SU-DHL-6 (cell line): ENCODE data around the gene TCTN2.

Experiments used
- H2AFZ ChIP-seq: fragments of 200-600 bp; sonication (generic); 2 replicates; pipeline ENCODE4 v1.6.1; 2014; ENCODE audit warnings: low read depth, mild to moderate bottlenecking, moderate library complexity, mixed read lengths, antibody characterized with exemption, low read length; ENCODE audit not compliant: severe bottlenecking
- H3F3A ChIP-seq: fragments of 200-600 bp; shearing (Covaris generic); 2 replicates; pipeline ENCODE4 v1.6.0; 2016; ENCODE audit warnings: antibody characterized with exemption, mild to moderate bottlenecking; ENCODE audit not compliant: insufficient read depth
- H3K27ac ChIP-seq: fragments of 200-600 bp; sonication (generic); 2 replicates; pipeline ENCODE4 v1.5.1; 2016; ENCODE audit warnings: low read depth, mild to moderate bottlenecking, low read length, moderate library complexity, mixed read lengths
- H3K27me3 ChIP-seq: fragments of 200-600 bp; sonication (generic), shearing (Covaris generic); 2 replicates; pipeline ENCODE4 v1.6.0; 2014; ENCODE audit warnings: mild to moderate bottlenecking, low read length
- H3K36me3 ChIP-seq: fragments of 200-600 bp; sonication (generic); 2 replicates; pipeline ENCODE4 v1.6.1; 2014; ENCODE audit warnings: mild to moderate bottlenecking, low read length, mixed read lengths
- H3K4me2 ChIP-seq: fragments of 300-600, 200-600 bp; shearing (Covaris generic), sonication (generic); 2 replicates; pipeline ENCODE4 v1.6.0; 2014; ENCODE audit warnings: low read length, low read depth, mild to moderate bottlenecking; ENCODE audit not compliant: poor library complexity, severe bottlenecking
- H3K4me3 ChIP-seq: fragments of 200-600 bp; sonication (generic); 2 replicates; pipeline ENCODE4 v1.5.1; 2014; ENCODE audit warnings: antibody characterized with exemption, low read length, mild to moderate bottlenecking, mixed read lengths; ENCODE audit not compliant: insufficient read depth, poor library complexity, severe bottlenecking
- H3K79me2 ChIP-seq: fragments of 200-600 bp; sonication (generic); 2 replicates; pipeline ENCODE4 v1.6.1; 2014; ENCODE audit warnings: mild to moderate bottlenecking, low read length, moderate library complexity; ENCODE audit not compliant: insufficient read depth
- H3K9ac ChIP-seq: fragments of 200-600 bp; sonication (generic); 2 replicates; pipeline ENCODE4 v1.7.0; 2014; ENCODE audit warnings: mild to moderate bottlenecking, low read length
- H3K9me2 ChIP-seq: fragments of 200-600 bp; sonication (generic); replicated peaks from 2 replicates; pipeline ENCODE4 v1.6.1; 2014; ENCODE audit warnings: low read length; ENCODE audit not compliant: insufficient read depth
- H3K9me3 ChIP-seq: fragments of 200-600 bp; sonication (generic); 2 replicates; pipeline ENCODE4 v1.6.1; 2014; ENCODE audit warnings: low read length, mixed read lengths; ENCODE audit not compliant: insufficient read depth
- H4K20me1 ChIP-seq: fragments of 200-600 bp; sonication (generic); 2 replicates; pipeline ENCODE4 v1.6.1; 2014; ENCODE audit warnings: low read depth, mild to moderate bottlenecking, antibody characterized with exemption, low read length, moderate library complexity, mixed read lengths
- CTCF ChIP-seq: fragments of 200-600 bp; sonication (generic); IDR thresholded peaks from one replicate; pipeline ENCODE4 v1.5.1; 2017; ENCODE audit warnings: antibody characterized with exemption, mild to moderate bottlenecking, low read length, moderate library complexity; ENCODE audit not compliant: insufficient read depth, poor library complexity, severe bottlenecking
- EZH2phosphoT487 ChIP-seq: fragments of 200-600 bp; sonication (generic), shearing (Covaris generic); conservative IDR thresholded peaks from 2 replicates; pipeline ENCODE4 v1.6.1; 2018; ENCODE audit warnings: mild to moderate bottlenecking, antibody characterized with exemption, low read length, moderate library complexity, mixed read lengths

Gene TCTN2

GRCh38 chr12:123645878-123646277, 25.0 kb upstream of the TCTN2 start:
- TF ChIP-seq CTCF (no peak), EZH2phosphoT487 (no peak)
- Histone ChIP-seq H3K27me3 (no peaks in the 10 kb centered on the region), H3K9ac (no peak overlapping the region), H3K9me2 (no peaks in the 10 kb centered on the region), H3K79me2 (no peaks in the 10 kb centered on the region; the same call in 1 of the 2 replicates), H4K20me1 (no peaks in the 10 kb centered on the region), H3K4me3 (no peak overlapping the region), H3K36me3 (peaks cover 3% of the 10 kb centered on the region; the same call in 1 of the 2 replicates), H3K27ac (no peak overlapping the region), H2AFZ (no peak overlapping the region), H3K4me2 (no peak overlapping the region), H3K9me3 (no peaks in the 10 kb centered on the region), H3F3A (no peaks in the 10 kb centered on the region)

- Histone ChIP-seq H3F3A (no peaks in the 10 kb centered on the region), H3K9me2 (no peaks in the 10 kb centered on the region), H3K9ac (no peak overlapping the region), H3K79me2 (no peaks in the 10 kb centered on the region; the same call in 1 of the 2 replicates), H3K4me2 (no peak overlapping the region), H3K27ac (no peak overlapping the region), H4K20me1 (no peaks in the 10 kb centered on the region), H3K27me3 (no peaks in the 10 kb centered on the region), H3K9me3 (no peaks in the 10 kb centered on the region), H3K4me3 (no peak overlapping the region), H3K36me3 (peaks cover 8% of the 10 kb centered on the region; the same call in 1 of the 2 replicates), H2AFZ (no peak overlapping the region)
- TF ChIP-seq EZH2phosphoT487 (no peak), CTCF (no peak)
Measured at GRCh38 chr12:123648401-123648800, 22.5 kb upstream of the TCTN2 start.

- H3K9me3 ChIP-seq, result no peaks in the 10 kb centered on the region
- no peak for TF ChIP-seq CTCF
- no peak for TF ChIP-seq EZH2phosphoT487
- no peaks in the 10 kb centered on the region for H3F3A ChIP-seq
- no peak overlapping the region for H2AFZ ChIP-seq
- H3K9ac ChIP-seq, result no peak overlapping the region
- no peaks in the 10 kb centered on the region for H3K79me2 ChIP-seq
- H3K4me3 ChIP-seq, result no peak overlapping the region
- no peak overlapping the region for H3K27ac ChIP-seq
- H3K4me2 ChIP-seq, result no peak overlapping the region
- H3K27me3 ChIP-seq, result no peaks in the 10 kb centered on the region
- peaks cover 7% of the 10 kb centered on the region; the same call in 1 of the 2 replicates for H3K36me3 ChIP-seq
- H4K20me1 ChIP-seq, result no peaks in the 10 kb centered on the region
- no peaks in the 10 kb centered on the region for H3K9me2 ChIP-seq
Measured at GRCh38 chr12:123654129-123654701, 16.7 kb upstream of the TCTN2 start.
